ENCODE results near the gene FGF3. TPM values are rescaled to one million over a fixed set of nuclear protein-coding genes. Genes with fewer than 3 reads are reported as not detected.

The FGF3 gene
- polyA plus RNA-seq, 1 of the 3 experiments (the other 2 are of a cell fraction): not detected

DNA sequence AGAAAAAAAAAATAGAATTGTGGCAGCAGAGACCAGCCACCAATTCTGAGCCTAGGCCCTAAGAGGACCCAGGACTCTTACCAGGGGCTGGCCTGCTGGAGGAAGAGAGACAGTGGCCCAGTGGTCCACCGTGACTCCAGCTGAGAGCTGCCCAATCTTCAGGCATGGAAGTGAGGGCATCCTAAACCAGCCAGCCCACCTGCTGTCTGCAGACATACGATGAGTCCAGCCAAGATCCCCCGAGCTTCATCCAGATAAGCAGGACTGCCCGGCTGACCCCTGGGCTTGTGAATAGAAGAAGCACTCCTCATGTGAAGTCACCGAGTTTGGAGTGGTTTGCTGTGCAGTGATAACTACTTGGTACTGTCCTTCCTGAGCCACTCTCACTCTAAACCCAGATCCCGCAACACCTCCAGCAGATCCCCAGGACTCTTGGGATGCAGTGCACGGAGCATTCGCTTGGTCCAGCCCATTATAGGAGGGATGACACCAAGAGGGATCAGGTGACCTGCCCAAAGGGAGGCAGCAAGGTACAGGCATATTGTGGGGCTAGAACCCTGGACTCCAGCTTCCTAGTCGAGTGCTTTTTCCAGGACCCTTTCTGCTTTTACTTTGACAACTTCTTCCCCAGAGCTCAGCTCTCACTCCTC is 41.7 kb upstream of the FGF3 start (continued):
- TF ChIP-seq NFIC (IDR thresholded peaks at IDR 0.05; ENCODE audit: borderline replicate concordance): no peak
- no peak for TF ChIP-seq EZH2phosphoT487 (IDR thresholded peaks at IDR 0.05; ENCODE audit: borderline replicate concordance, low read depth)
- TF ChIP-seq FOXM1 (IDR thresholded peaks at IDR 0.05; ENCODE audit: low read depth): no peak
- no peak for TF ChIP-seq RXRA (IDR thresholded peaks at IDR 0.05; ENCODE audit: borderline replicate concordance, low read depth)
- TF ChIP-seq, protein P1, sequence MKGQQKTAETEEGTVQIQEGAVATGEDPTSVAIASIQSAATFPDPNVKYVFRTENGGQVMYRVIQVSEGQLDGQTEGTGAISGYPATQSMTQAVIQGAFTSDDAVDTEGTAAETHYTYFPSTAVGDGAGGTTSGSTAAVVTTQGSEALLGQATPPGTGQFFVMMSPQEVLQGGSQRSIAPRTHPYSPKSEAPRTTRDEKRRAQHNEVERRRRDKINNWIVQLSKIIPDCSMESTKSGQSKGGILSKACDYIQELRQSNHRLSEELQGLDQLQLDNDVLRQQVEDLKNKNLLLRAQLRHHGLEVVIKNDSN (IDR thresholded peaks at IDR 0.05; ENCODE audit: borderline replicate concordance, low read depth): no peak
- no peak for TF ChIP-seq MXI1 (IDR thresholded peaks at IDR 0.05; ENCODE audit: low read depth, low read length)
- TF ChIP-seq NRF1 (IDR thresholded peaks at IDR 0.05; ENCODE audit: low read depth, low read length): no peak
- no peak for TF ChIP-seq RCOR1 (IDR thresholded peaks at IDR 0.05; ENCODE audit: low read length)
- TF ChIP-seq EP300 (IDR thresholded peaks at IDR 0.05; ENCODE audit: borderline replicate concordance in 1 of 2, low read depth in 1 of 2, low read length in 1 of 2): no peak
- no peak for TF ChIP-seq RFX5 (IDR thresholded peaks at IDR 0.05; ENCODE audit: low read length)

- H3F3A ChIP-seq (replicated peaks; ENCODE audit: insufficient read depth): no peaks in the 10 kb centered on the region
- H3K9ac ChIP-seq: no peak overlapping the region
- no peaks in the 10 kb centered on the region for H3K36me3 ChIP-seq (replicated peaks in 1 of 2; ENCODE audit: control insufficient read depth in 1 of 2, insufficient read depth in 2 of 2, low read length in 1 of 2)
- ChIA-PET CTCF (interaction anchor here (1.4 to 1.8 kb wide), 2 partner anchors 28 to 59 kb away, joined by 4 to 6 read pairs; no protein-coding TSS in a partner anchor), POLR2A (interaction anchor here (0.6 kb wide), 1 partner anchor 10 kb away, joined by 5 read pairs; no protein-coding TSS in a partner anchor)
- H3K79me2 ChIP-seq (ENCODE audit: insufficient read depth): no peaks in the 10 kb centered on the region
- H3K9me3 ChIP-seq: no peaks in the 10 kb centered on the region
- 28% methylated on average over 5 of the region's 5 CpGs for WGBS (ENCODE audit: low lambda C conversion rate)
- TF ChIP-seq FOXJ3 (CRISPR knock-in tag; IDR thresholded peaks at IDR 0.05) (no peak), EP300 (IDR thresholded peaks at IDR 0.05; ENCODE audit: borderline replicate concordance in 1 of 2, low read depth in 1 of 2, low read length in 1 of 2) (no peak), MEF2A (IDR thresholded peaks at IDR 0.05; ENCODE audit: borderline replicate concordance, low read depth) (no peak), SIN3A (IDR thresholded peaks at IDR 0.05; ENCODE audit: borderline replicate concordance, low read depth, low read length) (no peak), FOSL2 (IDR thresholded peaks at IDR 0.05; ENCODE audit: borderline replicate concordance, low read depth) (no peak), RFX5 (IDR thresholded peaks at IDR 0.05; ENCODE audit: low read length) (no peak)
- H3K4me2 ChIP-seq: no peak overlapping the region
- H3K27me3 ChIP-seq (ENCODE audit: insufficient read depth): peaks cover 14% of the 10 kb centered on the region; the same call in 1 of the 2 replicates
- no peak overlapping the region for H3K4me3 ChIP-seq (ENCODE audit: low read depth in 2 of 2, low read length in 1 of 2)
- no peak for DNase-seq
- H3K4me1 ChIP-seq (ENCODE audit: control insufficient read depth in 1 of 2, insufficient read depth in 2 of 2, low read depth in 1 of 2, low read length in 1 of 2): no peaks in the 10 kb centered on the region
- H3K9me2 ChIP-seq: no peaks in the 10 kb centered on the region
- no peak overlapping the region for H2AFZ ChIP-seq (ENCODE audit: low read depth)
- H3K27ac ChIP-seq (ENCODE audit: low read depth in 2 of 2, low read length in 1 of 2): no peak overlapping the region
- no peaks in the 10 kb centered on the region for H4K20me1 ChIP-seq (ENCODE audit: insufficient read depth)
Observed at GRCh38 chr11:69860244-69860643, 41.0 kb upstream of the FGF3 start.
